Fibroblast of lung (primary cell): ENCODE measurements around the gene SLC16A9. TPM values are rescaled to one million over a fixed set of nuclear protein-coding genes. Genes with fewer than 3 reads are reported as not detected.
"Not testable (repeated sequence)": the region's sequence is repeated elsewhere in the genome, so short reads cannot be mapped to it uniquely, and the experiment has no call there.

Source experiments
- DNase-seq, 2 donors: peaks; one replicate each; pipeline versions ENCODE4 v3.0.0 to v3.0.0-alpha.2; 2010; ENCODE audit warnings: low read depth in 2 of 2
- H2AFZ ChIP-seq: 2 replicates; pipeline ENCODE4 v1.5.1; 2012; ENCODE audit warnings: low read length, control low read depth, inconsistent platforms
- H3K27ac ChIP-seq: 2 replicates; pipeline ENCODE4 v1.5.1; 2011; ENCODE audit warnings: low read length, control low read depth; ENCODE audit not compliant: insufficient read depth
- H3K27me3 ChIP-seq: 2 replicates; pipeline ENCODE4 v1.5.1; 2011; ENCODE audit warnings: mild to moderate bottlenecking, low read length; ENCODE audit not compliant: control insufficient read depth, insufficient read depth
- H3K36me3 ChIP-seq: 2 replicates; pipeline ENCODE4 v1.5.1; 2011; ENCODE audit warnings: low read length; ENCODE audit not compliant: control insufficient read depth, insufficient read depth
- H3K4me1 ChIP-seq: 2 replicates; pipeline ENCODE4 v1.5.1; 2011; ENCODE audit warnings: low read length; ENCODE audit not compliant: control insufficient read depth, insufficient read depth; ENCODE audit errors: extremely low read depth
- H3K4me2 ChIP-seq: 2 replicates; pipeline ENCODE4 v1.5.1; 2011; ENCODE audit warnings: low read length, control low read depth; ENCODE audit not compliant: insufficient read depth; ENCODE audit errors: extremely low read depth
- H3K4me3 ChIP-seq, 4 experiments: fragments of 200-600 bp in 1 of 4; sonication (generic) in 1 of 4; replicated peaks in 1 of 4; 2 replicates each; pipeline ENCODE4 v1.5.1; 2011 to 2016; ENCODE audit warnings: low read length in 4 of 4, low read depth in 3 of 4, mild to moderate bottlenecking in 3 of 4, control low read depth in 2 of 4, inconsistent platforms in 1 of 4, mixed read lengths in 1 of 4; ENCODE audit not compliant: insufficient read depth in 1 of 4; ENCODE audit errors: control extremely low read depth in 1 of 4
- H3K79me2 ChIP-seq: 2 replicates; pipeline ENCODE4 v1.5.1; 2012; ENCODE audit warnings: mild to moderate bottlenecking, low read length, inconsistent platforms; ENCODE audit not compliant: control insufficient read depth, insufficient read depth
- H3K9ac ChIP-seq: 2 replicates; pipeline ENCODE4 v1.5.1; 2011; ENCODE audit warnings: mild to moderate bottlenecking, low read length, control low read depth; ENCODE audit not compliant: insufficient read depth
- H3K9me3 ChIP-seq: 2 replicates; pipeline ENCODE4 v1.5.1; 2012; ENCODE audit warnings: low read depth, low read length; ENCODE audit not compliant: control insufficient read depth, insufficient read depth
- H4K20me1 ChIP-seq: 2 replicates; pipeline ENCODE4 v1.5.1; 2011; ENCODE audit warnings: low read length; ENCODE audit not compliant: control insufficient read depth, insufficient read depth; ENCODE audit errors: extremely low read depth
- CTCF ChIP-seq, 2 donors: IDR thresholded peaks in 1 of 2; conservative IDR thresholded peaks in 1 of 2; 1 replicate in 1 of 2; 2 replicates in 1 of 2; pipeline ENCODE4 v1.5.1; 2011 to 2012; ENCODE audit warnings: low read length in 2 of 2, control low read depth in 1 of 2, inconsistent platforms in 1 of 2, low read depth in 1 of 2, mild to moderate bottlenecking in 1 of 2
- EZH2 ChIP-seq: IDR thresholded peaks from 2 replicates; pipeline ENCODE4 v1.5.1; 2012; ENCODE audit warnings: low read length, control low read depth, mild to moderate bottlenecking; ENCODE audit errors: missing control alignments
- polyA plus RNA-seq, 2 donors: library from polyadenylated mRNA; depleted of rRNA in 1 of 2; stranded (reverse) in 1 of 2; unstranded in 1 of 2; fragments of >200 nt; gene quantifications; 2 replicates each; pipeline ENCODE4 v1.2.1, GENCODE V29; 2011 to 2012; ENCODE audit warnings: missing spikeins in 1 of 2
- total RNA-seq: library from RNA; depleted of rRNA; stranded (reverse); fragments of >200 nt; gene quantifications from 2 replicates; pipeline ENCODE4 v1.2.1, GENCODE V29; 2014

The SLC16A9 gene
- total and polyA plus RNA-seq, 2 donors (not counting 1 experiment from before 2014, with no cell fraction given), result 0.08 to 0.66 TPM

- Histone ChIP-seq H3K9ac (no peak overlapping the region), H3K4me3 (no peak overlapping the region), H3K27me3 (no peaks in the 10 kb centered on the region), H3K27ac (no peak overlapping the region), H4K20me1 (no peaks in the 10 kb centered on the region), H3K4me2 (no peak overlapping the region), H3K36me3 (no peaks in the 10 kb centered on the region), H3K79me2 (no peaks in the 10 kb centered on the region), H3K4me1 (no peaks in the 10 kb centered on the region), H2AFZ (no peak overlapping the region), H3K9me3 (no peaks in the 10 kb centered on the region)
- peak in 1 of 2 donors; percentile 16 for DNase-seq
- no peak for TF ChIP-seq EZH2
- no peak for TF ChIP-seq CTCF (conservative IDR thresholded peaks at IDR 0.05 in 1 of 2, IDR thresholded peaks at IDR 0.05 in 1 of 2; ENCODE audit: low read depth in 1 of 2, low read length in 2 of 2)
These were observed 41.6 kb downstream of the SLC16A9 start for GRCh38 chr10:59668096-59668495.

GRCh38 chr10:59666310-59666709, 43.3 kb downstream of the SLC16A9 start:
- Histone ChIP-seq H3K4me1 (no peaks in the 10 kb centered on the region), H3K27me3 (no peaks in the 10 kb centered on the region), H3K9me3 (no peaks in the 10 kb centered on the region), H3K79me2 (no peaks in the 10 kb centered on the region), H3K27ac (no peak overlapping the region), H3K4me3 (no peak overlapping the region), H3K4me2 (no peak overlapping the region), H3K9ac (no peak overlapping the region), H3K36me3 (no peaks in the 10 kb centered on the region), H4K20me1 (no peaks in the 10 kb centered on the region), H2AFZ (no peak overlapping the region)
- no peak for DNase-seq
- TF ChIP-seq CTCF (conservative IDR thresholded peaks at IDR 0.05 in 1 of 2, IDR thresholded peaks at IDR 0.05 in 1 of 2; ENCODE audit: low read depth in 1 of 2, low read length in 2 of 2) (no peak), EZH2 (no peak)

- not testable (repeated sequence) for DNase-seq, H3K27ac ChIP-seq, H3K9me3 ChIP-seq
These were observed 46.4 kb downstream of the SLC16A9 start for GRCh38 chr10:59663213-59663612.

GRCh38 chr10:59657724-59658123, 51.9 kb downstream of the SLC16A9 start:
- no peak for DNase-seq
- no peaks in the 10 kb centered on the region for H3K36me3 ChIP-seq
- H3K4me3 ChIP-seq, result no peak overlapping the region
- no peaks in the 10 kb centered on the region for H4K20me1 ChIP-seq
- no peaks in the 10 kb centered on the region for H3K4me1 ChIP-seq
- no peak overlapping the region for H3K9ac ChIP-seq
- H3K27me3 ChIP-seq, result no peaks in the 10 kb centered on the region
- TF ChIP-seq CTCF (conservative IDR thresholded peaks at IDR 0.05 in 1 of 2, IDR thresholded peaks at IDR 0.05 in 1 of 2; ENCODE audit: low read depth in 1 of 2, low read length in 2 of 2) (no peak), EZH2 (no peak)
- no peak overlapping the region for H3K4me2 ChIP-seq
- H2AFZ ChIP-seq, result no peak overlapping the region
- H3K79me2 ChIP-seq, result no peaks in the 10 kb centered on the region
- H3K27ac ChIP-seq, result no peak overlapping the region
- no peaks in the 10 kb centered on the region for H3K9me3 ChIP-seq

More at GRCh38 chr10:59663213-59663612, 46.4 kb downstream of the SLC16A9 start:
- not testable (repeated sequence) for H3K4me2 ChIP-seq, H3K9ac ChIP-seq, H3K4me3 ChIP-seq, H4K20me1 ChIP-seq, H3K36me3 ChIP-seq, H2AFZ ChIP-seq, H3K27me3 ChIP-seq, H3K79me2 ChIP-seq, H3K4me1 ChIP-seq
